A172 (cell line): ENCODE data around the gene PHPT1. TPM values are rescaled to one million over a fixed set of nuclear protein-coding genes. Genes with fewer than 3 reads are reported as not detected.
"Not testable (repeated sequence)": the region's sequence is repeated elsewhere in the genome, so short reads cannot be mapped to it uniquely, and the experiment has no call there.

ENCODE experiments used
- DNase-seq: peaks from one replicate; pipeline ENCODE4 v3.0.0-alpha.2; 2015; ENCODE audit warnings: low spot score
- total RNA-seq: library from RNA; depleted of rRNA; stranded (reverse); fragments of >200 nt; shearing (Covaris generic); gene quantifications from 2 replicates; pipeline ENCODE4 v1.2.3, GENCODE V29; 2014; rRNA removed

Gene PHPT1
- total RNA-seq, result 119 and 151 TPM in 2 replicates

DNA sequence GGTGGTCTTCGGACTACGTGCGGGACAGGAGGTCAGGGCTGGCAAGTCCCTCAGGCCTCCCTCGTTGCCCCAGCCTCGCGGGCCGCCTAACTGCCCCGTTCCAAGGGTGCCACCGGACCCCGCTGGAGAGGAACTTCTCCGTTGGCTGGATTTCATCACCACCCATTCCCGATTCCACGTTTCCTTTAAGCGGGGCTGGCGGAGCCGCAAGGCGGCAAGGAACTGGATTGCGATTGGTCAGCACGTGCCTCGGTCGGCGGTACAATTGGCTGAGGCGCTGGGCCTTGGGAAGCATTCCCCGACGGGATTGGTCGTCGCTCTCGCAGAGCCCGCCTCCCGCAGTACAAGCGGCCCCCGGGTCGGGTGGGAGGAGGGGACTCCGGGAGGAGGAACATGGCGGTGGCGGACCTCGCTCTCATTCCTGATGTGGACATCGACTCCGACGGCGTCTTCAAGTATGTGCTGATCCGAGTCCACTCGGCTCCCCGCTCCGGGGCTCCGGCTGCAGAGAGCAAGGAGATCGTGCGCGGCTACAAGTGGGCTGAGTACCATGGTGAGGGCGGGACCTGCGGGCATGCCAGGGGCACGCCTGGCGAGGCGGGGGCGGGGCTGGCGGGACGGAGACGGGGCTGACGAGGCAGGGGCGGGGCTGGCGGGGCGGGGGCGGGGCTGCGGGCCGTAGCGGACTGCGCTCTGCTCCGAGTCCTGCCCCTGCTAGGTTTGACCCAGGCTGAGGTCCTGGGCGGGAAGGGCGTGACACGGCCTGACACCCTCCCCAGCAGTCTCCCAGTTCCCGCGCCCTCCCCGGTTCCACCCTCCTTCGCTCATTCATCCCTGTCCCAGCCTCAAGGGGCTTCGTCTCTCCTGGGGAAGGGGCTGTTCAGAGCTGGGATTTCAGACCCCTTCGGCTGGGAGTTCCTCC lies at the start of gene PHPT1:
PHPT1 (plus strand) TSS at position 372 of the 922 bp plus-strand sequence; CDS start at position 394, 22 bp downstream.
- peak; percentile 99 for DNase-seq

DNA sequence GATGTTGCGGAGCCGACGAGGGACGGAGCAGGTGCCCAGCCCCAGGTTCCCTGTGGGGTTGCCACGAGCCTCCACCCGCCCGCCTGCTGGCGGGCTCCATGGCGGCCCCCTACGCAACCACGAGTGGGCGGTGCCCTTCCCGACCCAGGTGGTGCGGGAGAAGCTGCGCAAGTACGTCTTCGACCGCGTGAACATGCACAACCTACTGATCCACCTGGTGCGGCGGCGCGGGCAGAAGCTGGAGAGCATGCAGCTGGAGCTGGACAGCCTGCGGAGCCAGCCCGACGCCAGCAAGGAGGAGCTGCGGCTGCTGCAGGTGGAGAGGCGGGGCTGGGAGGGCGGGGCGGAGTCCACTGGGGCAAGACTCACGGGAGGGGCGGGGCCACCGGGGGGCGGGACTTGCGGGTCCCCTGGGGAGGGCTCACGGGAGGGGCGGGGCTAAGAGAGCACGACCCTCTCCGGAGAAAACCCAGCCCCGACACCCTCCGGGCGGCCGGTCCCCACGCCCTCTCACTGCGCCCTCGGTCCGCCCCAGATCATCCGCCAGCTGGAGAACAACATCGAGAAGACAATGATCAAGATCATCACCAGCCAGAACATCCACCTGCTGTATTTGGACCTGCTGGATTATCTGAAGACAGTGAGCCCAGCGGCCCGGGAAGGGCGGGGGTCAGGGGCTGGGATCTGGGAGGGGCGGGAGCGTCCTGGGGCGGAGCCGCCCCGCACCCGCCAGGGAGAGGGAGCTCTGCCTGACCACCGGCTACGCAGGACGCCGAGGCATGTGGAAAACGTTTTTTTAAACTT lies 49.2 kb upstream of the PHPT1 start:
- DNase-seq, result peak; percentile 77

DNA sequence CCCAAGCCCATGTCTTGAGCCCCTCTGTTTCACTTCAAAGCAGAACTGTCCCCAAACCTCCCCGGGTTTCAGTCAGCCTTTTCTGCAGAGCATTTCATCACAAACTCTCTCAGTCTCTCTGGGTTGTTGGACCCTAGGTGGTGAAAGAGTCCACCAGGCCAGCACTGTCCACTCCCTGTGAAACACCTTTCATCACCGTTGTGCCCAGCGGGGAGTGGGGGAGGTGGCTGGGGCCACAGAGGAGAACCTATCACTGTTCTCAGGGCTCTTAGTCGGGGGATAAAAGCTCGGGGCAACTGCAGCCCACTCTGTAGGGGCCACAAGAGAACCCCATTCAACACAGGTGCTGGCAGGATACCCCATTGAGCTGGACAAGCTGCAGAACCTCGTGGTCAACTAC lies 46.9 kb upstream of the PHPT1 start:
- no peak for DNase-seq

DNA sequence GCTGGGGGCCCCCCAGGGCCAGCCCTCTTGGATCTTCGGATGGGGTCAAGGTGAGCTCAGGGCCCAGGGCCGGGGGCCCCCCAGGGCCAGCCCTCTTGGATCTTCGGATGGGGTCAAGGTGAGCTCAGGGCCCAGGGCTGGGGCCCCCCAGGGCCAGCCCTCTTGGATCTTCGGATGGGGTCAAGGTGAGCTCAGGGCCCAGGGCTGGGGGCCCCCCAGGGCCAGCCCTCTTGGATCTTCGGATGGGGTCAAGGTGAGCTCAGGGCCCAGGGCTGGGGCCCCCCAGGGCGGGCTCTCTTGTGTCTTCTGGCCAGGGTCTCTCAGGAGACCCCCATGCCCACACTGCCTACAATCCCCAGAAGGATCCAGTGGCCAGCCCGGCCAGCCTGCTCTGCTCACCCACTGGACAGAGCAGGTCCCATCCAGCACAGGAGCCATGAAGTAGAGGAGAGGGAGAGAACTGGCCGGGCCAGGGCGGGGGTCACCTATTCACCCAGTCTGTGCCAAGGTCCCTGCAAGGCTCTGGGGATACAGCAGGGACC lies 46.1 kb upstream of the PHPT1 start:
- DNase-seq, result not testable (repeated sequence)

DNA sequence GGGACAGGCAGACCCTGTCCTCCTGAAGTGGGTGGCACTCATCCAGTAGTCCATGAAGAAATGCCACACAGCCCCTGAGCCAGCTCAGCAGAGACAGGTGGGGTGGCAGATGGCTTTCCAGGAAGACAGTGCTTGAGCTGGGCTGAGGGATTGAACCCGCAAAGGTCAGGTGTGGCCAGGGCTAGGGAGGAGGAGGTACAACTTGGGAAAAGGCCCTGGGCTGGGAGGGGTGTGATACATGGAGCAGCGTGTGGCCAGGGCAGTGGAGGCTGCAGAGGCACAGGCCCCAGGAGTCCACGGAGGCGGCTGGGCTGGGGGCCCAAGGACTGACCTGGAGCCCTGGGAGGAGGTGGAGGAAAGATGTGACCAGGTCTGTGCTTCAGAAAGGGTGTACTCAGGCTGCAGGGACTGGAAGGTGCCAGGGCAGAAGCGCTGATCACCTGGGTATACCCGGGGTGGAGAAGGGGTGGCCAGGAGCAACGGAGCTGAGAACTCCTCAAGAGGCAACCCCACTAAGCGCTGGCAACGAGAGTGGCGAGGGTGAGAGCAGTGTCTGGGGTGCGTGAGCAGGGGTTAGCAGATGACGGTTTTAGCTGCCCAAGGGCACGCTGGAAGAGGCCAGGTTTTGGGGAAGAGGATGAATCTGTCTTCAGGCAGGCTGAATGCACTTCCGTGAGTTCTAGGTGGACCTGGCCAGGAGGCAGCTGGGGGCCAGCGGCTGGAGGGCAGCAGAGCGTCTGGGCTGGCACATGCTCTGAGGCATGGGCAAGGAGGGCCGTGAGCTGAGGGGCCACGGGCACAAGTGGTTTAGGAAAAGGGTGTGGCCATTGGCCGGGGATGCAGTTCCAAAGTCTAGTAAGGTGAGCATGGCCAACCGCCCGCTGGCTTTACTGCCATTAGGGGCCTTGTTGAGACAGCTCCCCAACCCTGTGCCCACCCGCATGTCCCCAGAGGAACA lies 45.4 kb upstream of the PHPT1 start:
- DNase-seq, result no peak

DNA sequence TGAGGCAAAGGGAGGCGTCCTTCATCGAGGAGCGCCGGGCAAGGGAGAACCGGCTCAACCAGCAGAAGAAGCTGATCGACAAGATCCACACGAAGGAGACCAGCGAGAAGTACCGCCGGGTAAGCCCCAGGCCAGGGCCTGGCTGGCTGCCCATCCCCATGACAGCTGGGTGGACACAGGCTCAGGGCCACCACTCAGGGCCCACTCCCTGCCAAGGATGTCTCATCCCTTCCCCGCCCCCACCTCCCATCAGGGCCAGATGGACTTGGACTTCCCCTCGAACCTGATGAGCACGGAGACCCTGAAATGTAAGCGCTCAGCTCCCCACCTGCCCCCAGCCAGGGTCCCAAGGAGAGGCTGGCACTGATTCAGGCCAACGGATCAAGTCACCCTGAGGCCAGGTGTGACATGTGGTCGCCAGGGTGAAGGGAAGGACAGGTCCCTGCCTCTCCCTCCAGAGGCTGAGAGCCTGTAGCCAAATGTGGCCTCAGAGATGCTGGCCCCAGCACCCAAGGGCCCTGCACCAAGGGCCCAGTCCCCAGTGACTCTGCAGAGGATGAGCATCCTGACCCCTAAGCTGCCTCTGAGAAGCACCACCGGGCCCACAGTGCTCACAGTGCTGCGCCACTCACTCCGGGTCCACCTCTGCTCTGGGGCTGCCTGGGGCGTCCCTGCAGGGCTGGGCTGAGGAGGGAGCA lies 44.6 kb upstream of the PHPT1 start:
- DNase-seq, result no peak

DNA sequence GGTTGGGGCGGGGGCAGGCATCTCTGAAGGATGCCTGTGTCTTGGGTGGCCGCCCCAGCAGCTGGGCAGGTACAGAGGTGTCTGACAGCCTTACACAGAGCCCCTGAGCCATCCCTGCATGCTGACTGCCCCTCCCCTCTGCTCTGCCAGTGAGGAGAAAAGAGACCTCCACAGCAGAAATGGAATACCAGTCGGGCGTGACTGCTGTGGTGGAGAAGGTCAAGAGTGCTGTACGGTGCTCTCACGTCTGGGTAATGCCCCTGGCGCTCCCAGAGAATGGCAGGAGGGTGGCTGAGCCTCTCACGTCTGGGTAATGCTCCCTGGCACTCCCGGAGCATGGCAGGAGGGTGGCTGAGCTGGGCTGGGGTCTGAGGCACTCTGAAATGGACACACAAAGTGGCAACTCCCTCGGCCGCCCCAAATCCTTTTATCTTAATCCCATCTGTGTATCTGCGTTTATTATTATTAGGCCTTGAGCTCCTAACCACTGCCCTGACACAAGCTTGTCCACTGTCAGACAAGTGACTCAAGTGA lies 43.9 kb upstream of the PHPT1 start:
- DNase-seq, result no peak

DNA sequence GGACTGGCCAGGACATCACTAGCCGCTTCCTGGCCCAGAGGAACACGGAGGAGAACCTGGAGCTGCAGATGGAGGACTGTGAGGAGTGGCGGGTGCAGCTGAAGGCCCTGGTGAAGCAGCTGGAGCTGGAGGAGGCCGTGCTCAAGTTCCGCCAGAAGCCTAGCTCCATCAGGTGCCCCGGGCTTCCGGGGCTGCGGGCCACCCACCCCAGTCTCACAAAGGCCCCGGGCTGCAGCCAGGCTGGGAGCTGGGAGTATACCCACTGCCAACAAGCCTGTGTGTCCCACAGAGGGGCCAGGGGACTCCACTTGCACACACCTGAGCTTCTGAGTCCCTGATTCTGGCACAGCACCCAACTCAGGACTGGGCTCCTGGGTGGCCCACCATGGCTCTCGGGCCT lies 43.1 kb upstream of the PHPT1 start:
- no peak for DNase-seq

DNA sequence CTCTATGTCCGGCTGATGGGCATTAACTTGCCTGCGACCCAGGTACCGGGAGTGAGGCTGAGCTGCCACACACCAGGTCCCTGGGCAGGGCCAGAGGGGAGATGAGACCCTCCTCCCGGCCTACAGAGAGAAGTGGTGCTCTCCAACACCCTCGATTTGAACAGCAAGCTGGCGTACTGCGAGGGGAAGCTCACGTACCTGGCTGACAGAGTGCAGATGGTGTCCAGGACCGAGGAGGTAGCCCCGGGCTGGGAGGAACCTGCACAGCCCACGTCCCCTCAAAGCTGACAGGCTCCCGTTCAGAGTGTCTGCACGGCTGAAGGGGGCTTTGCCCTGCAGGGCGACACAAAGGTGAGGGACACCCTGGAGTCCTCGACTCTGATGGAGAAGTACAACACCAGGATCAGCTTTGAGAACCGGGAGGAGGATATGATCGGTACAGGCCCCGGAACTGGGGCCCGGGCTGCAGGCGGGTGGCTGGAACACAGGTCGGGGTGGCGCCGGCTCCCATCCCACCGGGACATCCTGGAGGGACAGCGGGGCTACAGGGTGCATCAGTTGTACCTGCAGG lies 42.5 kb upstream of the PHPT1 start:
- DNase-seq, result no peak

DNA sequence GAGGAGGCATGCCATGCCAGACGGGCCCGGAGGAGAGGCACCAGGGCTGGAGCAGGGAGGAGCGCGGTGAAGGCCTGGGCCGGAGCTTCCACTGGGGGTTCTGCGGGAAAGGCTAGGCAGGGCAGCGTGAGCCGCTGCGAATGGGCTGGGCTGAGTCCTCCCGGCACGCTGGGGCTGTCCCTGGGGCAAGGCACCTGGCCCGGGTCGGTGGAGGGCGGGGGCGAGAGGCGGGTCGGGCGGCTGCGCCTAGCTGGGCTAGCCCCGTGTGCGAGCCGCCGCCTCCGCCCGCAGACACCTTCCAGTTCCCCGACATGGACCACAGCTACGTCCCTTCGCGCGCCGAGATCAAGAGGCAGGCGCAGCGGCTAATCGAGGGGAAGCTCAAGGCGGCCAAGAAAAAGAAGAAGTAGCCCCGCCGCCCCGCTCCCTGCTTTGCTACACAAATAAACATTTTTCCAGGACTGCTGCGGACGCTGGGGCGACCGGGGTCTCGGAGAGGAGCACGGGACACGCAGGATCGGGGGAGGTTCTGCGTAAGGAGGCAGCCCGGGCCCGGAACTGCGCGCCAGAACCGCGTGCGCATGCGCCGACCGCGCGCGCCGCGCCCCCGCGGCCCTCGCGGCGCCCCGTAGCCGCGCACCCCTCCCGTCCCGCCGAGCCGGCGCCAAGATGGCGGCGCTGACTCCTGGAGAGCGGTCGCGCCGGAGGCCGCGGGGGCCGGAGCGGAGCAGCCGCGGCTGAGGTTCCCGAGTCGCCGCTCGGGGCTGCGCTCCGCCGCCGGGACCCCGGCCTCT lies 41.7 kb upstream of the PHPT1 start, which contains the start of gene RABL6:
RABL6 (plus strand) TSS at position 668 of the 794 bp plus-strand sequence. CDS start 249 bp downstream, outside the sequence.
- DNase-seq, result peak; percentile 60

DNA sequence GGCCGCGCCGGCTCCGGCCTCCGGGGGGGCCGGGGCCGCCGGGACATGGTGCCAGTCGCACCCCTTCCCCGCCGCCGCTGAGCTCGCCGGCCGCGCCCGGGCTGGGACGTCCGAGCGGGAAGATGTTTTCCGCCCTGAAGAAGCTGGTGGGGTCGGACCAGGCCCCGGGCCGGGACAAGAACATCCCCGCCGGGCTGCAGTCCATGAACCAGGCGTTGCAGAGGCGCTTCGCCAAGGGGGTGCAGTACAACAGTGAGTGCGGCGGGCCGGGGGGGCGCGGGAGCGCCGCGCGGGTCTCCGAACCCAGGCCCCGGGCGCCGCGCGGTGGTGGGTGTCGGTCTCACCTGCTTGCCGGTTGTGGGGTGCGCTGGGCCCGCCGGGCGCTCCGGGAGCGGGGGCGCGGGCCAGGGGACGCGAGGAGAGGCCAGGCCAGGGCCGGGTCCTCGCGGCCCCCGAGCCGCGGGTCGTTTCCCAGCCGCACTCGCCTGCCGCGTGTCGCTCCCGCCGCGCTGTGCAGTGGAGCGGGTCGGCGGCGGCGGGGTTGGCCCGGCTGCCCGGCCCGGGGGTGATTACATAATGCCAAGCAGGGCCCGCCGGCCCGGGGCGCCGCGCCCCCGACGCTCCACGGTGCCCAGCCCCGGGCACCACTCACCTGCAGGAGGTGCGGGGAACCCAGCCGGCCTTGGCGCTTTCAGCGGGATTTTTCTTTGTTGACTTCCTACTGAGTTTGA lies 41.0 kb upstream of the PHPT1 start:
- no peak for DNase-seq

DNA sequence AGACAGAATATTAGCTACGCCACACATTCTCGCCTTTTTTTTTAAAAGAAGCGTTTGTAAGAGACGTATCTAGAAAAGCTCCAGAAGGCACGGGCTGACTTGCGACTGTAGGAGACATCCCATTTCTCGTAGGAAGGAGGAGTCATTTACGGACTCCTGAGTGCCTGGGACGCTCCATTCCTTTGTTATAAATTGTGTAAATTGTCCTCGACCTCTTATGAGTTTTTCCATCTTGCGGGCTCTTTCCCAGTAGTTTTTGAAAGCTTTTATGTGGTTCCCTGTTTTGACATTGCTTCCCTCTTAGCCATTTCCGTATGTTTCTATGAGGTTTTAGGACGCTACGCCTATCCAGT lies 40.4 kb upstream of the PHPT1 start:
- DNase-seq, result no peak

DNA sequence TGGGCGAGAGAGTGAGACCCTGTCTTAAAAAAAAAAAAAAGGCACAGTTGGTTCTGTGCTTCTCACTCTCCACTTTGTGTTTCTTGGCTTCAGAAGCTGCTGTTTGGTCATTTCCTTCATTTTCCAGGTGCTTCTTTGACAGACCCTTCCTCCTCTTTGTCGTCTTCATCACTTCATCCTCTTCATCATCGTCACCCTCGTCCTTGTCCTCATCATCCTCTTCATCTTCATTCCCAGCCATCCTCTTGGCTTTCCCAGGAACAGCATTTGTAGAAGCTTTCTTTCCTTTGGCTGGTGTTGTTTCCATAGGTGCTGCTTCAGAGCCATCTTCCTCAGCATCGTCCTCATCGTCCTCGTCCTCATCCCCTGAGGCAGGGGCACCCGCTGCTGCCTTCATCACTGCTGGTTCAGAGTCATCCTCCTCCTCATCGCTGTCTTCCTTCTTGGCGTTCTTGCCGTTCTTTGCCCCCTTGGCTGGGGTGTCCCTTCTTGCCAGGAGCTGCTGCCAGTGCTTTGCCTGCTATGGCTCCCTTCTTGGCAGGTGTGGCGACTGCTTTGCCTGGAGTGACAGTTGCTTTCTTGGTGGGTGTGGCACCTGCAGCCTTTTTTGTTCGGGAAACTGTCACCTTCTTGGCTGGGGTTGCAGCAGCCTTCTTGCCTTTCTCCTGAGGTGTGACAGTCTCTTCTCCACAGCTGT lies 34.3 kb upstream of the PHPT1 start:
- no peak for DNase-seq

DNA sequence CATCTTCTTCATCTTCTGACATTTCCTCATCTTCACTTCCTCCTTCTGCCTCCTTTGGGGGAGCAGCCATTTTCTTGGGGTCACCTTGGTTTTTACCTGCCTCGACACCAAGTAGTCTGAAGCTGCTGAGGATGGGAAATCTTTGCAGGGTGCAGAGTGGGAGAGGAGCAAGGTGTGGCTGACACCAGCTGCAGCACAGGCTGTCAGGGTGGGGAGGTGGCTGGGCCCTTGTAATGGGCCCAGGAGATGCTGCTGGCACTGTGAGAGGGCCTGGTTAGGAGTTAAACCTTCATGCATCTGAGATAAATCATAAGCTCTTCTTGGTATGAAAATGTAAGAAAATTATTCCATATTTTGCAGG lies 33.8 kb upstream of the PHPT1 start:
- no peak for DNase-seq

DNA sequence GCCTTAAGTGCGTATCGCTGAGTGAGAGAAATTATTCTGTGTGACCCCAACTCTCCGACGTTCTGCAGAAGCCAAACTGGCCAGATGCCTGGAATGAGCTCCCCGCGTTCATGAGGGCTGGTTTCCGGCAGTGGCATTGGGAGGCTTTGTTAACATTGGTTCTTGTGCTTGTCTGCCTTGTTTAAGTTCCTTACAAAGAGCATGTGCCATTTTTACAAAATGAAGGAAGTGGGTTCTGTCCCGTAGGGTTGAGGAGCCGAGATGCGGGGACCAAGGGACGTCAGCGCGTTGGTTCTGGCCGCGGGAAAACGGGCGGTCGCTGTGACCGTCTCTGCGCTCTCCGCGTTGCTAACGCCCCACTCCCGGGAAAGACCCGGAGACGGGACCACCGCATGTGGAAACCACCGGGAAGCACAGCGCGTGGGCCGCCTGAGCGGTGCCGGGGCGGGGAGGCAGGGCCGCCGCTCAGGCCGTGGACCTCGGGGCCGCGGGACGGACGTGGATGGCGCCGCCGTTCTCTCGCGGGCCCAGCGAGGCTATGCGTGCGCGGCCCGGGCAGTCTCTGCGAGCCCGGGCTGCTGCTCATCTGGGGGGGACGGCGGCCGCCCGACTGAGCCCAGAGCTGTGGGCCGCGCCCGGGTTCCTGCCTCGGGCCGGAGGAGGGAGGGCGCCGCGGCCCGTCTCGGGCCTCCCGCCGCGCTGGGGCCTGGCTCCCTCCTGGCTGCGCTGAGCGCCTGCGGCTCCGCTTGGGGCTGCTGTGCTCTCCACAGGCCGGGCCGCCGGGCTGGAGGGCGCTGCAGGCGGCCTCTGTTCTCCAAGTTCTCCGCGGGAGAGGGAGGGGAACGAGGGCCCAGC lies 28.0 kb upstream of the PHPT1 start:
- DNase-seq, result no peak

DNA sequence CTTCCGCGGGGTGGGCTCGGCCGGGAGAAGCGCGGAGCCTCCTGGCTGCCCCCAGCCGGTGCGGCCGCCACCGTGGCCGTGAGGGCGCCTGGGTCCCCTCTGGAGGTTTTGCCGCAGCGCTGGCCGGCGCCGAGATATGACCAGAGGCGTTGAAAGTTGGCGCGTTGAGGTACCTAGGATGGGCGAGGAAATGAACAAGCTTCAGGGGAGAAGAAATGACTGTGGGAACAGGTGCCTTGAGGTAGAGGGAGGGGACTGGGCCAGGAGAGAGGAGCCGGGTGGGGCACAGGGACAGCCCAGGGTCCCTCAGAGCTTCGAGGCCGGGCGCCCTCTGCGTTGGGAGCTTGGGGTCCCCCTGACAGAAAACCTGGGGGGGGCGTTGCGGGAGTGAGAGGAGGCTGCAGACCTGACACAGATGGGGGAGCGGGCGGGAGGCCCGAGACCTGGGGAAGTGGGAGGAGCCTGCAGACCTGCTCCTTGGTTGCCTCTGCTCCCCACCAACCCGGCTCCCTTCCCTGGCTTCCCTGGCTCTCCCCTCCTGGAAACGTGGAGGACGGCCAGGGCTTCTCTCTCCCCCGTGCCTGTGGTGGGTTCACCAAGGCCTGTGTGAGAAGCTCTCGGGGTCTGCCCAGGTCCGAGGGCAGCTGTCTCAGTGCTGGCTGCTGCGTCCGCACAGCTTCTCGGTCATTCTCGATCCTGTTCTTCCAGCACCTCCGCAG lies 27.2 kb upstream of the PHPT1 start:
- no peak for DNase-seq
